ENCODE measurements around the gene EEF1A2.
A peak's percentile ranks its signal among the peaks of the same experiment; 100 is the strongest.

EEF1A2 gene

GRCh38 chr20:63536241-63536977 lies 37.5 kb upstream of the EEF1A2 start:
- DNase-seq: no peak

- no peak for DNase-seq
Observed at GRCh38 chr20:63534831-63535651, 36.2 kb upstream of the EEF1A2 start.

DNA sequence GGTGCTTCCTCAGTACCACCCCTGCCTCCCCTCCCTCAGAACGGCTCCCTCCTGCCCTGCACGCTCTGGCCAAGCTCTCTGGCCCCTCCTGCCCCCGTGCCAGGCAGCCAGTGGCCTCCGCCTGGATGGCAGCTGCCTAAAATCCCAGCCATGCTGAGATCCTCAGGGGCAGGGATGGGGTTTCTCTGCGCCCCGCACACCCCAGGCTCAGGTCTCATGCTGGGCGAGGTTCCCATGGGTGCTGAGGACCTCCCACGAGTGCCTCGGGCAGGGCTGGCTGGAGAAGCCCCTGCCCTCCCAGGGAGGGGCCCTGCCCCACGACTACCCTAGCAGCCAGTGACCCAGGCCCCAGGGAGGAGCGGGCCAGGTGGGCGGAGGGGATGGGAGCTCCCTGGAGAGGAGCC lies 35.5 kb upstream of the EEF1A2 start:
- no peak for DNase-seq

GRCh38 chr20:63533871-63534393 lies 35.0 kb upstream of the EEF1A2 start:
- DNase-seq: no peak

GRCh38 chr20:63533388-63533787 lies 34.5 kb upstream of the EEF1A2 start:
- DNase-seq: no peak

DNA sequence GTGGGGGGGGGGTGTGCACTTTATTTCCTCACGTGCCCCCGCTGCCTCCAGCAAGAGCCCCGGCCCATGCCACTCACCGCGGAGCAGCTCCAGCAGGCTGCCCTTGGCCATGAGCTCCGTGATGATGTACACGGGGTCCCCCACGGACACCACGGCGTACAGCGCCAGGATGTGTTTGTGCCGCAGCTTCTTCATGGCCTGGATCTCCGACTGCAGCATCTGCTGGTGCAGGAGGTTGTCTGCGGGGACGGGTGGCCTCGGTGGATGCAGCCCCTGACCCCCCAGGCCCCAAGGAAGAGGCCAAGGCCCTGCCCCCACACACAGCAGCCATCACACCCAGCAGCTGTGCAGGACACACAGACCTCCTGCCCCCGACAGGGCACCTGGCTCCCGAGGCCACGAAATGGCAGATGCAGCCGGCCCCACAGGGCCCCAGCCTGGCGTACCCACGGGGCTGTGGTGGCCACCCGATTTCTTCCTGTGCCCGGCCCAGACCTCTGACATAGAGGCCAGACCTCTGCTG lies 33.6 kb upstream of the EEF1A2 start:
- no peak for DNase-seq

- DNase-seq: no peak
Observed at GRCh38 chr20:63531686-63532448, 33.0 kb upstream of the EEF1A2 start.

GRCh38 chr20:63530788-63531160 lies 31.9 kb upstream of the EEF1A2 start:
- DNase-seq: no peak

DNA sequence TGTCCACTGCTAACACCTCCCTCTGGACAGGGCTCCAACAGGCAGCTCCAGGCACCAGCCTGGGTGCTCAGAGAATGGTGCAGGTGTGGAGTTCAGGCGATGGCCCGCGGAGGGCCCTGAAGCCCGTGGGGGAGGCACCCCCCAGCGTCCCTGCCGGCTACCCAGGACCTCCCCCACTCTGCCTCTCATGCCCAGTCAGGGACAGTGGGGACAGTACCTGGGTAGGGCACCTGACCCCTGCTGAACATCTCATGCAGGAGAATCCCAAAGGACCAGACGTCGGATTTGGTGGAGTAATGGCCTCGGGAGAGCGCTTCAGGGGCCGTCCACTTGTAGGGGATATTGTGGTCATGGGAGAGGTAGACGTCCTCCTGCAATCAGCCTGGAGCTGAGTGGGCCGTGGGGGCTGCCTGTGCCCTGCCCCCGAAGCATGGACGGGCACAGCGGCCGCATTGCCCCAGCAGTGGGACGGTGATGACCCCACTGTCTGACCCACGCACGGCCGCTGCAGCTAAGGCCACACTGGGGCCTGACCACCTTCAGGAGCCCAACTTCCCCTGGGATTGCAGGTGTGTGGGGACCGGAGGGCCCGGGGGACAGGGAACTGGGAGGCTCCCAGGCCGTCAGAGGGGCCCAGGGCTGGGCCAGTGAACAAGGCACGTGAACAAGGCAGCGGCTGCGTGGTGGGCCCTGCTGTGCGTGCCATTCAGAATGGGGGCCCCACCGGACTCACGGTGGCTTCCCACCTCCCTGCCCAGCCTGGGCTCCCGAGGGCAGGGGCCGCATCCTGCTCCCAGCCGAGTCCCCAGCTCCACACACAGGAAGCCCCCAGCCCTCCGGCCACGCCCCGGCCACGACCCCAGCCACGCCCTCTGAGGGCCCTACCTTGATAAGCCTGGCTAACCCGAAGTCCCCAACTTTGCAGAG lies 31.2 kb upstream of the EEF1A2 start:
- no peak for DNase-seq

- DNase-seq: no peak
Observed at GRCh38 chr20:63529180-63529860, 30.4 kb upstream of the EEF1A2 start.

- DNase-seq: no peak
Observed at GRCh38 chr20:63527184-63527583, 28.3 kb upstream of the EEF1A2 start.

- no peak for DNase-seq
Observed at GRCh38 chr20:63525971-63526370, 27.1 kb upstream of the EEF1A2 start.

DNA sequence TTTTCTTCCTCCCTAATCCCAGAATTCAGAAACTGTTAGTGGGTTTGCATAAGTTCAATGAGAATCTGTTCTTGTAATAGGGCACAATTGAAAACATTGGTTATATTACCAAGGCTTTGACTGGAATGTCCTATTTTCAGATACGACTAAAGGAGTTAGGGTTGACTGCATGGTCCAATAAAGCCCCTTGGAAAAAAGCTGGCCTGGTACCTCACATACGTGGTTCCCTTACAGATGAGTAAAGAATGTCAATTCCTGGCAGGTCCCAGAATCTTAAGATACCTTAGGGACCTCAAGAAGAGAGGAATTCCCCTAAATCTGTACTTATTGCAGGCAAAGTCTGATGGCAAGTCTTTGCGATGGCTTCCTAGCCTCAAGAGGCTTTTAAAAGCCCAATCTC lies 26.3 kb upstream of the EEF1A2 start:
- DNase-seq: no peak

GRCh38 chr20:63522981-63523611 lies 24.2 kb upstream of the EEF1A2 start:
- DNase-seq: no peak

GRCh38 chr20:63522091-63522868 lies 23.4 kb upstream of the EEF1A2 start:
- DNase-seq: no peak

DNA sequence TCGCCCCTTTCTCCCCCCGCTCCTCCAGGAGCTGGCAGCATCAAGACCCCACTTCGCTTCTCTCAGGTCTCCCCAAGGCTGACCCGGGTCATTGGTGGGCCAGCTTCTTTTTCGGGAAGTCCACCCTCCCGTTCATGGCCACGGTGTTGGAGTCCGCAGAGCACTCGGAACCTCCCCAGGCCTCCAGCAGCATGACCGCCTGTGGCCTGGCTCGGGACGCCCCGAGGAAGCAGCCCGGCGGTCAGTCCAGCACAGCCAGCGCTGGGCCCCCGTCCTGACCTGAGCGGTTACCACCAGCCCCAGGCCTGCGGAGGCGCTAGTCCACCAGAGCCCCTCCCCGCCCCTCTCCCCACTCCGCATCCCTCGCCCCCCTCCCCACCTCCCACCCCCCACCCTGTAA lies 22.7 kb upstream of the EEF1A2 start:
- DNase-seq: no peak

DNA sequence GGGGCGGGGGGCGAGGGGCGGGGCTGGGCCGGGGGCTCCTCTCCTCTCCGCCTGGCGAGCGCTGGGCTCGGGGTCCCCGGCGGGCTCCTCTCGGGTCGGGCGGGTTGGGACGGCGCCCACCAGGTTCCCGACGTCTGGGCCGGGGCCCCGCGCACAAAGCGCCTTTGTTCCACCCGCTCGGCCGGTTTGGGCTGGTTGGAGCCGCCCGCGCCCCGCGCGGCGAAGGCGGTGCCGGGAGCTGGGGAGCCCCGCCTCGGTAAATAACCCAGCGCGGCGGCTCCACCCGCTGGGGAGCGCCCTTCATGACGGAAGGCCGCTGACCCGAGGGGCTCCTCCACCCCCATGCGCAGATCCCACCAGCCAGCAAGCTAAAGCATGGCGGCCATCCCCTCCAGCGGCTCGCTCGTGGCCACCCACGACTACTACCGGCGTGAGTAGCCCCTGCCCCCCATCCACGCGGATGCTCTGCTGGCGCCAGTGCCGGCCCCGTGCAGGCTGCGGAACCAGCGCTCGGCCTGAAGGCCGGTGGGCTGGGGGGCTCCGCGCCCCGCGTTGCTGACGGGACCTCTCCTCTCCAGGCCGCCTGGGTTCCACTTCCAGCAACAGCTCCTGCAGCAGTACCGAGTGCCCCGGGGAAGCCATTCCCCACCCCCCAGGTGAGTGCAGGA lies 22.2 kb upstream of the EEF1A2 start:
- peak; percentile 66 to 70 for DNase-seq

DNA sequence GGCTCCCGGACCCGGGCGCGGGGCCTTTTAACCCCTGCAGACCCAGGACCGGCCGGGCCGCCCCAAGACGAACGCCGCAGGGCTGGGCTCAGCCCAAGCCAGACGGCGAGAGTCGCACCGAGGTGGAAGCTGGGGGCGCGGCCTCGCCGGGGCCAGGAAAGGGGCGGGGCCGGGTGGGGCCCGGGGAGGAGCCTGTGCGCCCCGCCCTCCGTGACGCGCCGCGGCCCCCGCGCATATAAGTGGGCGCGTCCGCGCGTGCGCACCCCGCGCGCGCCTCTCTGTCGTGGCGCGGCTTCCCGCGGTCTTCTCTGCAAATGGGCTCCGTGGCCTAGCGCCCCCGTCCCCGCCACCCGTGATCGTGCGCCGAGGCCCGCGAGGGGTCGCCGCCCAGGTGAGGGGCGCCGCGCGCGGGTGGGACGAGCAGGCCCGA lies 21.6 kb upstream of the EEF1A2 start, which contains the start of gene PPDPF:
PPDPF (plus strand) TSS at position 262 of the 430 bp plus-strand sequence. CDS start 544 bp downstream, outside the sequence.
- DNase-seq: peak; percentile 78 to 79
